A549 (cell line): Measurements from ENCODE around the gene ODAD4. TPM values are rescaled to one million over a fixed set of nuclear protein-coding genes. Genes with fewer than 3 reads are reported as not detected.

ENCODE experiments used
- ATAC-seq, 2 experiments: fragments of 200-7000 bp in 1 of 2; fragments of >200 bp in 1 of 2; cut with Nextera tagmentation in 1 of 2; cut with Tn5 transposase in 1 of 2; 3 replicates each; pipeline versions ENCODE4 v1.8.0 to v1.9.1; 2018 to 2020; ENCODE audit warnings: mild to moderate bottlenecking in 1 of 2, moderate library complexity in 1 of 2
- CTCF ChIA-PET: fragments of 300-600 bp; sonication (Branson Sonifier 250); formaldehyde crosslinking; extraction: SDS; loops from one replicate; lab custom pipeline; 2021; ENCODE audit warnings: antibody characterized with exemption, inconsistent platforms; lab: Yijun Ruan, JAX
- POLR2A ChIA-PET: fragments of 350-600 bp; formaldehyde crosslinking; extraction: SDS; loops from one replicate; lab custom pipeline; 2021; ENCODE audit warnings: antibody characterized with exemption, inconsistent platforms; lab: Yijun Ruan, JAX
- DNase-seq, 2 experiments: peaks; one replicate each; pipeline versions ENCODE4 v3.0.0 to v3.0.0-alpha.2; 2011 to 2016; ENCODE audit warnings: low read depth in 1 of 2, low spot score in 1 of 2
- FAIRE-seq: peaks from 2 replicates; lab custom pipeline; 2011; peaks lifted over from hg19 to GRCh38; lab: Jason Lieb, UNC
- H3K27ac ChIP-seq, 2 experiments: fragments of >200 bp; sonication (Bioruptor Twin); formaldehyde crosslinking; 3 replicates each; pipeline ENCODE4 v1.5.1; 2016 to 2017
- H3K4me1 ChIP-seq: fragments of >200 bp; sonication (Bioruptor Twin); formaldehyde crosslinking; 3 replicates; pipeline ENCODE4 v1.6.1; 2016
- H3K4me2 ChIP-seq: fragments of >200 bp; sonication (Bioruptor Twin); formaldehyde crosslinking; 3 replicates; pipeline ENCODE4 v1.6.1; 2016
- H3K4me3 ChIP-seq: fragments of >200 bp; sonication (Bioruptor Twin); formaldehyde crosslinking; 3 replicates; pipeline ENCODE4 v1.5.1; 2016
- H3K9me3 ChIP-seq: fragments of >200 bp; sonication (Bioruptor Twin); formaldehyde crosslinking; 3 replicates; pipeline ENCODE4 v1.6.1; 2016
- BHLHE40 ChIP-seq: IDR thresholded peaks from 2 replicates; pipeline ENCODE4 v1.6.1; 2012; ENCODE audit warnings: low read depth, low read length, inconsistent platforms
- CEBPB ChIP-seq, 2 experiments: fragments of >200 bp in 1 of 2; sonication (Bioruptor Twin) in 1 of 2; formaldehyde crosslinking in 1 of 2; IDR thresholded peaks; 2 replicates each; pipeline ENCODE4 v1.6.1; 2012 to 2016
- CHD4 ChIP-seq: fragments of 200-600 bp; sonication (generic); IDR thresholded peaks from 2 replicates; pipeline ENCODE4 v1.6.1; 2016; ENCODE audit warnings: antibody characterized with exemption, mild to moderate bottlenecking, borderline replicate concordance
- EHMT2 ChIP-seq: fragments of 200-600 bp; sonication (generic); IDR thresholded peaks from 2 replicates; pipeline ENCODE4 v1.6.1; 2016; ENCODE audit warnings: antibody characterized with exemption, low read depth, mild to moderate bottlenecking, moderate library complexity
- FOSB ChIP-seq: fragments of 250-450 bp; sonication (Bioruptor Pico); IDR thresholded peaks from 2 replicates; pipeline ENCODE4 v1.5.0; 2020; ENCODE audit warnings: mild to moderate bottlenecking, moderate library complexity
- FOSL2 ChIP-seq, 2 experiments: fragments of 450-650 bp in 1 of 2; fragments of >200 bp in 1 of 2; sonication (Bioruptor Twin) in 1 of 2; formaldehyde crosslinking; IDR thresholded peaks; 2 replicates each; pipeline versions ENCODE4 v1.5.0 to v1.6.1; 2016 to 2020; ENCODE audit warnings: mild to moderate bottlenecking in 1 of 2, moderate library complexity in 1 of 2
- FOXS1 ChIP-seq: fragments of 250-450 bp; sonication (Bioruptor Pico); IDR thresholded peaks from 2 replicates; pipeline ENCODE4 v1.5.0; 2020; ENCODE audit warnings: mild to moderate bottlenecking, moderate library complexity
- GATA3 ChIP-seq: IDR thresholded peaks from 2 replicates; pipeline ENCODE4 v1.6.1; 2012; ENCODE audit warnings: borderline replicate concordance
- HOXA7 ChIP-seq: fragments of 250-450 bp; sonication (Bioruptor Pico); IDR thresholded peaks from 2 replicates; pipeline ENCODE4 v1.5.0; 2020; ENCODE audit warnings: mild to moderate bottlenecking, moderate library complexity
- HOXB13 ChIP-seq: fragments of 250-450 bp; sonication (Bioruptor Pico); IDR thresholded peaks from 2 replicates; pipeline ENCODE4 v1.5.0; 2020; ENCODE audit warnings: low read depth, mild to moderate bottlenecking, moderate library complexity
- HOXB5 ChIP-seq: fragments of 250-450 bp; sonication (Bioruptor Pico); IDR thresholded peaks from 2 replicates; pipeline ENCODE4 v1.5.0; 2020; ENCODE audit warnings: mild to moderate bottlenecking, moderate library complexity
- JUN ChIP-seq, 2 experiments: fragments of >200 bp; sonication (Bioruptor Twin); formaldehyde crosslinking; IDR thresholded peaks; 2 replicates in 1 of 2; 3 replicates in 1 of 2; pipeline ENCODE4 v1.6.1; 2016 to 2017
- KDM5A ChIP-seq: fragments of 200-600 bp; sonication (generic); IDR thresholded peaks from 2 replicates; pipeline ENCODE4 v1.6.1; 2016; ENCODE audit warnings: antibody characterized with exemption, mild to moderate bottlenecking
- MAFK ChIP-seq: fragments of 450-650 bp; IDR thresholded peaks from 2 replicates; pipeline ENCODE4 v1.6.1; 2014; ENCODE audit not compliant: partially characterized antibody
- MAZ ChIP-seq: fragments of 150-350 bp; IDR thresholded peaks from 2 replicates; pipeline ENCODE4 v1.6.1; 2014; ENCODE audit warnings: antibody characterized with exemption, low read depth, low read length, borderline replicate concordance
- NPAS2 ChIP-seq: fragments of 250-450 bp; sonication (Bioruptor Pico); IDR thresholded peaks from 2 replicates; pipeline ENCODE4 v1.8.0; 2022; ENCODE audit warnings: mild to moderate bottlenecking, moderate library complexity, borderline replicate concordance
- PHF8 ChIP-seq: fragments of 200-600 bp; sonication (generic); IDR thresholded peaks from 2 replicates; pipeline ENCODE4 v1.6.1; 2016; ENCODE audit warnings: low read depth, mild to moderate bottlenecking, antibody characterized with exemption, moderate library complexity, borderline replicate concordance
- POLR2A ChIP-seq: IDR thresholded peaks from 2 replicates; pipeline ENCODE4 v1.6.1; 2012; ENCODE audit warnings: mild to moderate bottlenecking, low read length
- RAD21 ChIP-seq, 2 experiments: fragments of >200 bp in 1 of 2; sonication (Bioruptor Twin) in 1 of 2; formaldehyde crosslinking in 1 of 2; IDR thresholded peaks in 1 of 2; conservative IDR thresholded peaks in 1 of 2; 2 replicates in 1 of 2; 3 replicates in 1 of 2; pipeline ENCODE4 v1.6.1; 2012 to 2018; ENCODE audit warnings: inconsistent platforms in 1 of 2
- REST ChIP-seq: fragments of 200-600 bp; sonication (generic); IDR thresholded peaks from 2 replicates; pipeline ENCODE4 v1.6.1; 2016; ENCODE audit warnings: antibody characterized with exemption, mild to moderate bottlenecking, moderate library complexity
- RFX5 ChIP-seq: fragments of 450-650 bp; IDR thresholded peaks from 2 replicates; pipeline ENCODE4 v1.7.1; 2014; ENCODE audit warnings: antibody characterized with exemption, mild to moderate bottlenecking, moderate library complexity
- SMC3 ChIP-seq: fragments of >200 bp; sonication (Bioruptor Twin); formaldehyde crosslinking; IDR thresholded peaks from 3 replicates; pipeline ENCODE4 v1.6.1; 2018; ENCODE audit warnings: inconsistent platforms
- SREBF2 ChIP-seq: fragments of 450-650 bp; IDR thresholded peaks from 2 replicates; pipeline ENCODE4 v1.6.1; 2014; ENCODE audit warnings: mild to moderate bottlenecking, moderate library complexity
- TFCP2L1 ChIP-seq: fragments of 250-450 bp; sonication (Bioruptor Pico); IDR thresholded peaks from 2 replicates; pipeline ENCODE4 v1.5.0; 2021; ENCODE audit warnings: mild to moderate bottlenecking
- ZC3H11A ChIP-seq: fragments of 450-650 bp; IDR thresholded peaks from 2 replicates; pipeline ENCODE4 v1.6.1; 2014; ENCODE audit warnings: antibody characterized with exemption, mild to moderate bottlenecking
- ZFP36 ChIP-seq: fragments of 450-650 bp; IDR thresholded peaks from 2 replicates; pipeline ENCODE4 v1.6.1; 2014; ENCODE audit warnings: borderline replicate concordance; ENCODE audit not compliant: partially characterized antibody
- WGBS: methylation state at CpG from one replicate; pipeline ENCODE4 v1.1.6; 2017; ENCODE audit errors: missing lambda C conversion rate; 5-methylcytosine and 5-hydroxymethylcytosine counted together
- polyA plus RNA-seq, 4 experiments: library from polyadenylated mRNA; depleted of rRNA in 3 of 4; stranded (reverse); fragments of >200 nt; fragmentation: RNase III in 1 of 4; extraction: RNeasy Plus Mini Kit Qiagen cat#74134 plus additional on column Dnase treatment in 1 of 4; gene quantifications; 2 replicates in 3 of 4; 3 replicates in 1 of 4; pipeline ENCODE4 v1.2.3, GENCODE V29; 2011 to 2017
- TF ChIP-seq, protein P1 (sequence below): fragments of >200 bp; sonication (Bioruptor Twin); formaldehyde crosslinking; IDR thresholded peaks from 3 replicates; pipeline ENCODE4 v1.5.1; 2016
- TF ChIP-seq, protein P2 (sequence below): IDR thresholded peaks from 2 replicates; pipeline ENCODE4 v1.6.1; 2012

Gene ODAD4
- polyA plus RNA-seq, 2 of the 4 experiments (the other 2 are of a cell fraction), result 2.0 to 2.3 TPM

- Histone ChIP-seq H3K4me2 (no peak overlapping the region), H3K4me1 (peaks cover 7% of the 10 kb centered on the region; the same call in 2 of the 3 replicates), H3K27ac (peak overlapping the region in 1 of 2 experiments; percentile 72; a peak in 3 of 6 replicates), H3K9me3 (no peaks in the 10 kb centered on the region), H3K4me3 (no peak overlapping the region)
- 57% methylated on average over 2 of the region's 2 CpGs for WGBS
- POLR2A ChIA-PET, result interaction anchor here (0.5 to 1.2 kb wide), 5 partner anchors 28 to 225 kb away, joined by 3 to 7 read pairs (median 5); partner anchors contain the start of genes JUP and ODAD4
- no peak for ATAC-seq
- CTCF ChIA-PET, result interaction anchor here (0.5 to 29.5 kb wide), 61 partner anchors 10 to 267 kb away, joined by 3 to 378 read pairs (median 5); partner anchors contain the start of genes ACLY, DHX58, DNAJC7 and HSPB9
- DNase-seq, result no peak
- no peak for TF ChIP-seq CHD4
- TF ChIP-seq NPAS2 (CRISPR knock-in tag), result no peak
- TF ChIP-seq GATA3, result no peak
- no peak for TF ChIP-seq HOXB13 (CRISPR knock-in tag)
- no peak for TF ChIP-seq ZC3H11A
- no peak for TF ChIP-seq PHF8
- no peak for TF ChIP-seq ZFP36
- no peak for TF ChIP-seq FOSB (CRISPR knock-in tag)
- TF ChIP-seq MAFK, result no peak
- TF ChIP-seq BHLHE40, result no peak
- TF ChIP-seq FOSL2 (IDR thresholded peaks at IDR 0.05), result no peak
- no peak for TF ChIP-seq FOSL2 (CRISPR knock-in tag; IDR thresholded peaks at IDR 0.05)
- TF ChIP-seq FOXS1 (CRISPR knock-in tag), result no peak
- no peak for FAIRE-seq
Measured at GRCh38 chr17:41959030-41959335, 28.6 kb downstream of the ODAD4 start.

DNA sequence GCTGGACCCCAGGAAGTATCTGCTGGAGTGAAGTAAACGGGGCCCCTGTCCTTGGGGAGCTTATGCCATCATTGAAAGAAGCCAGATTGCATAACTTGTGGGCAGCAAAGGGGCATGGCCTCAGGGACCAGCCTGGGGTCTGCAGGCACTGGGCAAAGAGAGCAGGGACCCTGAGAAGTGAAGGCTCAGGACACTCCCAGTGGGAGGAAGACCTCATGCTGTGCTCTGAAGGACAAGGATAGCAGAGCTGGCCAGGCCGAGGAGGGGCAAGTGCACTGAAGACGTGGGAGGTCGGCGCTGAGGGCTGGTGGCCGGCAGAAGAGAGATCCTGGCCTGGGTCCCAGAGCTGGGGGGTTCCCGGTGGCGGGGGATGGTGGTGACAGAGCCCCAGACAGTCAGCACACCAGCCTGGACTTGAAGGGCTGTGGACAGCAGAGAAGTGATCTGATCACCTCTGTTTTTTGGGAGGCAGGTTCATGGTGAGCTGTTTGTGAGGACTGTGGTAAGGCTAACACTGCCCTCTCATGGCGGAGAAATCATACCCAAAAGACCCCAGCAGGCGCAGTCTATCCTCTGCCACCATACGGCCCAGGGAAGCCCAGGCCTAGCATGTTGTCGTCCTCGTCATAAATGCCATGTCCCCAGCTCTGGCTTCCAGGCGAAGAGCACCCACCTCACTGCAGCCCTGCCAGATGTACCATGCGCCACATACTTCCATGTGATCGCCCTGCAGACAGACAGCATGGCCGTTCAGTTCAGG is 29.1 kb downstream of the ODAD4 start:
- Histone ChIP-seq H3K4me2 (no peak overlapping the region), H3K4me1 (peaks cover 7% of the 10 kb centered on the region; the same call in 2 of the 3 replicates), H3K9me3 (no peaks in the 10 kb centered on the region), H3K27ac (peak overlapping the region in 1 of 2 experiments; percentile 72; a peak in 3 of 6 replicates), H3K4me3 (no peak overlapping the region)
- ChIA-PET CTCF (interaction anchor here (0.5 to 29.5 kb wide), 68 partner anchors 9 to 268 kb away, joined by 3 to 378 read pairs (median 4); partner anchors contain the start of genes ACLY, DHX58, DNAJC7 and HAP1), POLR2A (interaction anchor here (0.5 to 1.0 kb wide), 5 partner anchors 29 to 263 kb away, joined by 3 to 7 read pairs (median 4); partner anchors contain the start of genes JUP and ODAD4)
- 46% methylated on average over 17 of the region's 17 CpGs for WGBS
- FAIRE-seq, result no peak
- TF ChIP-seq SMC3 (peak; percentile 82), RAD21 (conservative IDR thresholded peaks at IDR 0.05 in 1 of 2, IDR thresholded peaks at IDR 0.05 in 1 of 2) (peak; percentile 88 to 94), CEBPB (IDR thresholded peaks at IDR 0.05) (peak in 1 of 2 experiments; percentile 24; a peak in 1 of 4 replicates), TFCP2L1 (CRISPR knock-in tag) (no peak), JUN (IDR thresholded peaks at IDR 0.05) (no peak; a peak in 1 of 5 replicates)
- TF ChIP-seq, protein P1, sequence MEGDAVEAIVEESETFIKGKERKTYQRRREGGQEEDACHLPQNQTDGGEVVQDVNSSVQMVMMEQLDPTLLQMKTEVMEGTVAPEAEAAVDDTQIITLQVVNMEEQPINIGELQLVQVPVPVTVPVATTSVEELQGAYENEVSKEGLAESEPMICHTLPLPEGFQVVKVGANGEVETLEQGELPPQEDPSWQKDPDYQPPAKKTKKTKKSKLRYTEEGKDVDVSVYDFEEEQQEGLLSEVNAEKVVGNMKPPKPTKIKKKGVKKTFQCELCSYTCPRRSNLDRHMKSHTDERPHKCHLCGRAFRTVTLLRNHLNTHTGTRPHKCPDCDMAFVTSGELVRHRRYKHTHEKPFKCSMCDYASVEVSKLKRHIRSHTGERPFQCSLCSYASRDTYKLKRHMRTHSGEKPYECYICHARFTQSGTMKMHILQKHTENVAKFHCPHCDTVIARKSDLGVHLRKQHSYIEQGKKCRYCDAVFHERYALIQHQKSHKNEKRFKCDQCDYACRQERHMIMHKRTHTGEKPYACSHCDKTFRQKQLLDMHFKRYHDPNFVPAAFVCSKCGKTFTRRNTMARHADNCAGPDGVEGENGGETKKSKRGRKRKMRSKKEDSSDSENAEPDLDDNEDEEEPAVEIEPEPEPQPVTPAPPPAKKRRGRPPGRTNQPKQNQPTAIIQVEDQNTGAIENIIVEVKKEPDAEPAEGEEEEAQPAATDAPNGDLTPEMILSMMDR, result peak; percentile 84
- TF ChIP-seq, protein P2, sequence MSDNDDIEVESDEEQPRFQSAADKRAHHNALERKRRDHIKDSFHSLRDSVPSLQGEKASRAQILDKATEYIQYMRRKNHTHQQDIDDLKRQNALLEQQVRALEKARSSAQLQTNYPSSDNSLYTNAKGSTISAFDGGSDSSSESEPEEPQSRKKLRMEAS, result 0 out of 2 replicates have a peak, but pooled peaks have one; percentile 22
- peak; percentile 76 to 82 for DNase-seq
- peak; percentile 79 to 89 for ATAC-seq

DNA sequence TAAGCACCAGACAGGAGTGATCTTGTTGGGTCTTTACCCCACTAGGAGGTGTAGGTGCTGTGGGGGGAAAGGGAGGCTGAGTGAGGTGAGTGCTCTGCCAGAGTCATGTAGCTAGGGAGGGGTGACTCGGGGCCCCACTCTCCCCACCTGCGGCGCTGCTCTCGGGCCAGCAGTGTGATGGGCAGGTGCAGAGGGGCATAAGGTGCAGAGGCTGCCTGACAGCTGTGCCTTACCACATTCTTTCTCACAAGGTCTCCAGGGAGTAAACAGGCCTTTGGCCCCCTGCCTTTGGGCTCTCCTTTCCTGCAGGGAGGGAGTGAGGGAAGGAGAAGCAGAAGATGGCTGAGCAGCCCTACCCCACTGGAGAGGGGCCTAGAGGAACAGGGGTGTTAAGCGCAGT is 31.7 kb downstream of the ODAD4 start:
- no peak for DNase-seq
- Histone ChIP-seq H3K4me1 (peaks cover 12% of the 10 kb centered on the region), H3K27ac (no peak overlapping the region), H3K9me3 (no peaks in the 10 kb centered on the region), H3K4me3 (no peak overlapping the region), H3K4me2 (no peak overlapping the region)
- CTCF ChIA-PET, result interaction anchor here (0.8 to 29.5 kb wide), 41 partner anchors 8 to 272 kb away, joined by 3 to 378 read pairs (median 6); partner anchors contain the start of genes ACLY, C17orf113, DHX58 and DNAJC7
- no peak for FAIRE-seq
- 79% methylated on average over 5 of the region's 5 CpGs for WGBS
- POLR2A ChIA-PET, result no interaction called here
- no peak for ATAC-seq
- TF ChIP-seq MAZ, result no peak
- no peak for TF ChIP-seq KDM5A
- TF ChIP-seq FOXS1 (CRISPR knock-in tag), result no peak
- no peak for TF ChIP-seq REST
- TF ChIP-seq RFX5, result no peak
- no peak for TF ChIP-seq MAFK
- TF ChIP-seq JUN (IDR thresholded peaks at IDR 0.05), result no peak
- no peak for TF ChIP-seq EHMT2
- TF ChIP-seq CHD4, result no peak
- TF ChIP-seq HOXA7 (CRISPR knock-in tag), result no peak
- TF ChIP-seq HOXB5 (CRISPR knock-in tag), result no peak
- no peak for TF ChIP-seq POLR2A
- TF ChIP-seq NPAS2 (CRISPR knock-in tag), result no peak
- TF ChIP-seq SREBF2, result no peak
